ENCODE results near the gene GAGE12J.
"Not testable (repeated sequence)": the region's sequence is repeated elsewhere in the genome, so short reads cannot be mapped to it uniquely, and the experiment has no call there.

GAGE12J gene

DNA sequence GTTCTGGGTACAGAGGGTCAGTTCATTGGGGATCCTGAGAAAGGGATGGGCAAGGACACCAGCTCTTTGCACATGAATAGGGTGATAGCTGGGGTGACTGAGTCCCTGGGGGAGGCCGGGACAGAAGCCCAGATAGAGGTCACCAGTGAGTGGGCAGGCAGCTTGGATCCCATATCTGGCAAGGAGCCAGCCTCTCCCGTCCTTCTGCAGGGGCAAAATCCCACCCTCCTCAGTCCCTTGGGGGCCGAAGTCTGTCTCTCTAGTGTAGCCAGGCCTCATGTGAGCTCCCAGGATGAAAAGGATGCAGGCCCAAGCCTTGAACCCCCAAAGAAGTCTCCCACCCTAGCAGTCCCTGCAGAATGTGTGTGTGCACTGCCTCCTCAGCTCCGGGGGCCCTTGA, 35.3 kb upstream of the GAGE12J start:
- H3K9ac ChIP-seq (ENCODE audit: low read length in 5 of 5): no peak overlapping the region
- H3K9me3 ChIP-seq (ENCODE audit: control insufficient read depth in 5 of 5, low read length in 5 of 5): no peaks in the 10 kb centered on the region
- peaks cover 0 to 20% (median 13%) of the 10 kb centered on the region in 5 donors for H3K27me3 ChIP-seq (ENCODE audit: control insufficient read depth in 5 of 5, insufficient read depth in 4 of 5, low read length in 5 of 5)
- no peak overlapping the region for H3K27ac ChIP-seq (ENCODE audit: low read depth, low read length)
- peaks cover 0 to 4% (median 0%) of the 10 kb centered on the region in 5 donors for H3K36me3 ChIP-seq (ENCODE audit: control insufficient read depth in 5 of 5, insufficient read depth in 5 of 5, low read length in 5 of 5)
- H3K4me1 ChIP-seq (ENCODE audit: control insufficient read depth in 5 of 5, insufficient read depth in 5 of 5, low read length in 5 of 5): no peaks in the 10 kb centered on the region
- H3K4me3 ChIP-seq (ENCODE audit: low read depth in 1 of 5, low read length in 5 of 5): no peak overlapping the region

DNA sequence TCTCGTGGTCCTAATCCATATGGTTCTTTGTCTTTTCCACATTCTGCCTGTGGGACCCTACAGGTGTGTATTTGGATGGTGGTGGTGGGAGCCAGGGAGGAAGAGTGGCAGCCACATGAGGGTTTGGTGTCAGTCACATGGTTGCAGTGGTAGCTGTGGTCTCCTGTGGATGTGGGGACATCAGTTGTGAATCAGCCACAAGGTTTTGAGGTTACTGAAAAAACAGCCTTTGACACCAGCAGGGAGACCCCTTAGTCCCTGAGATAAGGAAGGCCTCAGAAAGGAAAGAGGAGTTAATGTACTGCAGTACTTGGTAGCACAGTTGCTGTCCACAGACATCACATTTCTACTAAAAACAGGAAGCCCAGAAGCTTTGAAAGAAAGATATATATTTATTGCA, 34.2 kb upstream of the GAGE12J start:
- Histone ChIP-seq H3K27ac (ENCODE audit: low read depth, low read length) (no peak overlapping the region), H3K9ac (ENCODE audit: low read length in 5 of 5) (no peak overlapping the region), H3K4me1 (ENCODE audit: control insufficient read depth in 5 of 5, insufficient read depth in 5 of 5, low read length in 5 of 5) (no peaks in the 10 kb centered on the region)

GRCh38 chrX:49290215-49290614, 31.6 kb upstream of the GAGE12J start:
- H3K36me3 ChIP-seq (ENCODE audit: control insufficient read depth in 5 of 5, insufficient read depth in 5 of 5, low read length in 5 of 5): peaks cover 0 to 4% (median 0%) of the 10 kb centered on the region in 5 donors
- H3K27ac ChIP-seq (ENCODE audit: low read depth, low read length): no peak overlapping the region
- H3K9ac ChIP-seq (ENCODE audit: low read length in 5 of 5): no peak overlapping the region
- H3K27me3 ChIP-seq (ENCODE audit: control insufficient read depth in 5 of 5, insufficient read depth in 4 of 5, low read length in 5 of 5): peaks cover 0 to 24% (median 13%) of the 10 kb centered on the region in 5 donors
- H3K4me1 ChIP-seq (ENCODE audit: control insufficient read depth in 5 of 5, insufficient read depth in 5 of 5, low read length in 5 of 5): no peaks in the 10 kb centered on the region
- H3K4me3 ChIP-seq (ENCODE audit: low read depth in 1 of 5, low read length in 5 of 5): no peak overlapping the region
- H3K9me3 ChIP-seq (ENCODE audit: control insufficient read depth in 5 of 5, low read length in 5 of 5): no peaks in the 10 kb centered on the region

More for the DNA sequence above, 34.2 kb upstream of the GAGE12J start:
- H3K36me3 ChIP-seq (ENCODE audit: control insufficient read depth in 5 of 5, insufficient read depth in 5 of 5, low read length in 5 of 5): peaks cover 0 to 4% (median 0%) of the 10 kb centered on the region in 5 donors
- H3K27me3 ChIP-seq (ENCODE audit: control insufficient read depth in 5 of 5, insufficient read depth in 4 of 5, low read length in 5 of 5): peaks cover 0 to 21% (median 13%) of the 10 kb centered on the region in 5 donors
- no peaks in the 10 kb centered on the region for H3K9me3 ChIP-seq (ENCODE audit: control insufficient read depth in 5 of 5, low read length in 5 of 5)
- H3K4me3 ChIP-seq (ENCODE audit: low read depth in 1 of 5, low read length in 5 of 5): no peak overlapping the region

- no peak overlapping the region for H3K9ac ChIP-seq (ENCODE audit: low read length in 5 of 5)
- peaks cover 0 to 18% (median 9%) of the 10 kb centered on the region in 5 donors for H3K27me3 ChIP-seq (ENCODE audit: control insufficient read depth in 5 of 5, insufficient read depth in 4 of 5, low read length in 5 of 5)
- no peaks in the 10 kb centered on the region for H3K4me1 ChIP-seq (ENCODE audit: control insufficient read depth in 5 of 5, insufficient read depth in 5 of 5, low read length in 5 of 5)
- no peak overlapping the region for H3K27ac ChIP-seq (ENCODE audit: low read depth, low read length)
- H3K4me3 ChIP-seq (ENCODE audit: low read depth in 1 of 5, low read length in 5 of 5): no peak overlapping the region
- no peaks in the 10 kb centered on the region for H3K9me3 ChIP-seq (ENCODE audit: control insufficient read depth in 5 of 5, low read length in 5 of 5)
- H3K36me3 ChIP-seq (ENCODE audit: control insufficient read depth in 5 of 5, insufficient read depth in 5 of 5, low read length in 5 of 5): no peaks in the 10 kb centered on the region
These were observed 30.1 kb upstream of the GAGE12J start for GRCh38 chrX:49291615-49292337.

DNA sequence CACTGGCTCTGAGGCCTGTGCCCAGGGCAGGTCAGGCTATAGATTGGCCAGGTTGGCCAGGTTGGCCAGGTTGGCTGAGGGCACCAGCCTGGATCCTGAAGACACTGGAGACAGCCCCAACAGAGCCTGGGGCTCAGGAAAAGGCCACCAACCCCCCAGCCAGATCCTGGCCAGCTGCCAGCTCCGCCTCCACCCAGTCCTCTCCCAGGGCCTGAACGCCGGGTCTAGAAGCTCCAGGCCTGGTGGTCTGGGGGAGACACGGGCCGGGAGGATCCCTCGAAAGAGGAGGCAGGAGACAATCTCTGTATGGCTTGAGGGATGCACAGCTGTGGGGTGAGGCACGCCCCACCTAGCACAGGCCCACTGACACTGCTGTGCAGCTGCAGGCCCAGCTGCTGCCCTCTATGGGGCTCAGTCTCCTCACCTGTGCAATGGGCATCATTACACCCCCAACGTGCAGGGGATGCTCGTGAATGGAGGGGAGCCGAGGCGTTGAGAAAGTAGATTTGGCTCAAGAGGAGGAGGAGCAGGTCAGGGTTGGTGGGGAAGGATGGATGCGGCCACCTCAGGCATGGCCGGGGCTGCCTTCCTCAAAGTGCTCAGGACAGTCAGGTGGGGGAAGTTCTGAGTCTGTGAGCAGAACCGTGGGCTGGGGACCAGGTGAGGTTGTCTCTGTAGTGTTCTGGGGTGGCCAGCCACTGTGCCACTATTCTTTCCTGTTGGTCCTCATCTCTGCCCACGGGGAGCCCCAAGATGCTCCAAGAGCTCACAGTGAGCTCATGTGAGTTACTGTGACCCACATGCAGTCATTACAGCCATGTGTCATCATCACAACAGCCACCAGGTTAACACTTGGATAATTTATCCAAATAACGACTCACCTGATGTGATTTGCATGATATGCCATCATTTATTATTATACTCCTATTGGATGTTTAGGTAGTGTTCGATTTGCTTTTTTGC, 29.2 kb upstream of the GAGE12J start:
- Histone ChIP-seq H3K9ac (ENCODE audit: low read length in 5 of 5) (no peak overlapping the region), H3K27me3 (ENCODE audit: control insufficient read depth in 5 of 5, insufficient read depth in 4 of 5, low read length in 5 of 5) (peaks cover 0 to 12% (median 8%) of the 10 kb centered on the region in 5 donors), H3K9me3 (ENCODE audit: control insufficient read depth in 5 of 5, low read length in 5 of 5) (no peaks in the 10 kb centered on the region)

GRCh38 chrX:49299293-49299692, 22.5 kb upstream of the GAGE12J start:
- H3K9ac ChIP-seq (ENCODE audit: low read length in 5 of 5); H3K36me3 ChIP-seq (ENCODE audit: control insufficient read depth in 5 of 5, insufficient read depth in 5 of 5, low read length in 5 of 5); H3K4me1 ChIP-seq (ENCODE audit: control insufficient read depth in 5 of 5, insufficient read depth in 5 of 5, low read length in 5 of 5); H3K4me3 ChIP-seq (ENCODE audit: low read depth in 1 of 5, low read length in 5 of 5); H3K9me3 ChIP-seq (ENCODE audit: control insufficient read depth in 5 of 5, low read length in 5 of 5); H3K27ac ChIP-seq (ENCODE audit: low read depth, low read length): not testable (repeated sequence)
- peaks cover 3 to 13% (median 5%) of the 10 kb centered on the region in 5 donors for H3K27me3 ChIP-seq (ENCODE audit: control insufficient read depth in 5 of 5, insufficient read depth in 4 of 5, low read length in 5 of 5)

More for the DNA sequence above, 29.2 kb upstream of the GAGE12J start:
- Histone ChIP-seq H3K36me3 (ENCODE audit: control insufficient read depth in 5 of 5, insufficient read depth in 5 of 5, low read length in 5 of 5) (no peaks in the 10 kb centered on the region), H3K27ac (ENCODE audit: low read depth, low read length) (no peak overlapping the region), H3K4me1 (ENCODE audit: control insufficient read depth in 5 of 5, insufficient read depth in 5 of 5, low read length in 5 of 5) (no peaks in the 10 kb centered on the region), H3K4me3 (ENCODE audit: low read depth in 1 of 5, low read length in 5 of 5) (no peak overlapping the region)

DNA sequence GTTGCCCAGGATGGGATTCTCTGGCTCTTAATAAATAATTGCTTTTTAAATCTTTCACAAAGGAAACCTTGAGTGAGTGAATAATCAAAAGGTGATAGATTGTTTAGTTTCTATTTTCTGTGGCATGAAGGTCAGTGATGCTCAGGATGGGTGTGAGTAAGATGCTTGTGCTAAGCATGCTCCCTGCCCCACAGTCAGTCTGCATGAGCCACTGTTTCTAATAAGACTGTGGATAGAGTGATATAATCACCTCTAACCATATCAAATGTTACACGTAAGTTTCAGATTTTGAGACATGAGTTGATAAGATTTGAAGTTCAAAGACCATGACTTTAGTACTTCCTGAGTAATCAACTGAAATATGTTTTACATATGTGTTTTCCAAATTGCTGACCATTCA, 21.1 kb upstream of the GAGE12J start:
- Histone ChIP-seq H3K27me3 (ENCODE audit: control insufficient read depth in 5 of 5, insufficient read depth in 4 of 5, low read length in 5 of 5) (peaks cover 3 to 13% (median 5%) of the 10 kb centered on the region in 5 donors), H3K4me3 (ENCODE audit: low read depth in 1 of 5, low read length in 5 of 5) (no peak overlapping the region), H3K27ac (ENCODE audit: low read depth, low read length) (no peak overlapping the region), H3K9me3 (ENCODE audit: control insufficient read depth in 5 of 5, low read length in 5 of 5) (no peaks in the 10 kb centered on the region), H3K36me3 (ENCODE audit: control insufficient read depth in 5 of 5, insufficient read depth in 5 of 5, low read length in 5 of 5) (no peaks in the 10 kb centered on the region), H3K9ac (ENCODE audit: low read length in 5 of 5) (no peak overlapping the region), H3K4me1 (ENCODE audit: control insufficient read depth in 5 of 5, insufficient read depth in 5 of 5, low read length in 5 of 5) (no peaks in the 10 kb centered on the region)

DNA sequence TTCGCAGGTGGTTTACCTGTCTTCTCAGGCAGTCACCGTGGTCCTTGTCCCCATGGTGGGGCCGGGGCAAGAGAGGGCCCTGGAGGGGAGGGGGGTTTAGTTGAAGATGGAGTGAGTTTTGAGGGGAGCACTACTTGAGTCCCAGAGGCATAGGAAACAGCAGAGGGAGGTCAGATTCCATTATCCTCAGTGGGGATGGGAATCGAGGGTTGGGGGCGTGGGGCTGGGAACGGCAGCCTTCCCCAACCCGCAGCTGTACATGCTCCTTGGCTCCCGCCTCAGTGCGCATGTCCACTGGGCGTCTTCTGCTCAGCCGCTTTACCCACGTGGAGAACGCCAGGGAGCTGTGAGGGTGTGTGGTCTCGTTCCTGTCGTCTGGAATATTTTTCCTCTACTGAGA, 18.5 kb upstream of the GAGE12J start, which contains the start of gene GAGE10:
Gene GAGE10, plus strand, starts transcription at position 301 of the 400 bp plus-strand sequence. CDS start 1,214 bp downstream, outside the sequence.
- no peak within 1 kb of the TSS for H3K9ac ChIP-seq (ENCODE audit: low read length in 5 of 5)
- peaks cover 0 to under 1% (median 0%) of the 10 kb centered on the region in 5 donors for H3K4me1 ChIP-seq (ENCODE audit: control insufficient read depth in 5 of 5, insufficient read depth in 5 of 5, low read length in 5 of 5)

DNA sequence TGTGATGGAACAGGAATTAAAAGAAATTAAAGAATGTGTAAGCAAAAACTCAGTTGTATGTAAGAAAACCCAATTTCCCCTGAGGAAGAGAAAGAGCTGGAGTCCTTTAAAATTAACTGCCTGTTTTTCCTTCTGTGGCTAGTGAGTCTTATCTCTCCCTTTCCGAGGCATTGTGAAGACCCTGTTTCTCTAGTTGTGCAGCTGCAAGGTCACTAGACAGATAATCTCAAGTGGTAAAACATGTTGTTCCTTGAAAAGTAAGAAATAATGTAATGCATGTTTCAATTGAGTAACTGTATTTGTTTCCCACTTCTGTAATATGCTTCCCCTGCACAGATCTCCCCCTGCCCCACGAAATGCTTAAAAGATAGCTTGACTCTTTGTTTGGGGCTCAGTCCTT, 14.1 kb upstream of the GAGE12J start:
- not testable (repeated sequence) for H3K36me3 ChIP-seq (ENCODE audit: control insufficient read depth in 5 of 5, insufficient read depth in 5 of 5, low read length in 5 of 5); H3K27ac ChIP-seq (ENCODE audit: low read depth, low read length); H3K9ac ChIP-seq (ENCODE audit: low read length in 5 of 5); H3K27me3 ChIP-seq (ENCODE audit: control insufficient read depth in 5 of 5, insufficient read depth in 4 of 5, low read length in 5 of 5); H3K9me3 ChIP-seq (ENCODE audit: control insufficient read depth in 5 of 5, low read length in 5 of 5); H3K4me3 ChIP-seq (ENCODE audit: low read depth in 1 of 5, low read length in 5 of 5)
- H3K4me1 ChIP-seq (ENCODE audit: control insufficient read depth in 5 of 5, insufficient read depth in 5 of 5, low read length in 5 of 5): peaks cover 0 to 21% (median 14%) of the 10 kb centered on the region in 5 donors

More for the DNA sequence above, 18.5 kb upstream of the GAGE12J start, which contains the start of gene GAGE10:
- H3K4me3 ChIP-seq (ENCODE audit: low read depth in 1 of 5, low read length in 5 of 5): no peak within 1 kb of the TSS
- peaks cover 3 to 13% (median 5%) of the 10 kb centered on the region in 5 donors for H3K27me3 ChIP-seq (ENCODE audit: control insufficient read depth in 5 of 5, insufficient read depth in 4 of 5, low read length in 5 of 5)
- no peaks in the 10 kb centered on the region for H3K36me3 ChIP-seq (ENCODE audit: control insufficient read depth in 5 of 5, insufficient read depth in 5 of 5, low read length in 5 of 5)
- no peaks in the 10 kb centered on the region for H3K9me3 ChIP-seq (ENCODE audit: control insufficient read depth in 5 of 5, low read length in 5 of 5)
- H3K27ac ChIP-seq (ENCODE audit: low read depth, low read length): no peak within 1 kb of the TSS

Measured in subcutaneous abdominal adipose tissue (tissue), 5 donors.